GM21423 (cell line): ENCODE data around the gene ALDH3B2.

ENCODE experiments used
- ATAC-seq: cut with Tn5 transposase; IDR thresholded peaks from one replicate; pipeline ENCODE4 v1.9.1; 2021; ENCODE audit warnings: mild to moderate bottlenecking, moderate library complexity; ENCODE audit not compliant: unreplicated experiment

The ALDH3B2 gene

DNA sequence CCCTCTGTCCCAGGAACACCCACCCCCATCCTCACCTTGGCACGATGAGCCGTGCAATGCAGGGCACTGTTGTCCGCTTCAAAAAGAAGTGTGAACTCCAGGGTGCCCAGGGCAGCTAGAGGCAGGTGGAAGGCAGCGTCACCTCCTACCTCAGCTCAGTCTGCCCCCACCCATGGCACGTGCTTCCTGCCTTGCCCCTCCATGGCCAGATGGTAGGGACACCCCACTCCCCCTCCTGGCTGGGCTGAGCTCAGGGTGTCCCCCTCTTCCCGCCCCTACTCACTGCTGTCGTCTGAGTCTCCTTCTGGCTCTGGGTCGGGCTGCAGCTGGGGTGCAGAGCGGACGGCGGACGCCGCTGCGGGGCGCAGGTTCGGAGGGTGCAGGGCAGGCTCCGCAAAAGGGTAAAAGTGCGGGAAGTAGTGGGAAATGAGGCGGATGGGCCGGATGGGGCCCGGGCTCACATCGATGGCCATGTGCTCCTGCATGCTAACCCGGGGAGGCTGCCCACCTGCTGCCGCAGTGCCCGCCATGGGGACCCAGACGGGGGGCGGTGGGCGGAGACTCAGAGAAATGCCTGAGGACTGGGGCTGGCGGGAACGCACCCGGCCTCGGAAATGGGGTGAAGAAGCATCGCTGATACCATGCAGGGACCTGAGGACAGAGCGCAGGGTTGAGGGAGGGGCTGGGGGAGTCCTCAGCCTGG lies 58.5 kb downstream of the ALDH3B2 start:
- ATAC-seq: no peak

DNA sequence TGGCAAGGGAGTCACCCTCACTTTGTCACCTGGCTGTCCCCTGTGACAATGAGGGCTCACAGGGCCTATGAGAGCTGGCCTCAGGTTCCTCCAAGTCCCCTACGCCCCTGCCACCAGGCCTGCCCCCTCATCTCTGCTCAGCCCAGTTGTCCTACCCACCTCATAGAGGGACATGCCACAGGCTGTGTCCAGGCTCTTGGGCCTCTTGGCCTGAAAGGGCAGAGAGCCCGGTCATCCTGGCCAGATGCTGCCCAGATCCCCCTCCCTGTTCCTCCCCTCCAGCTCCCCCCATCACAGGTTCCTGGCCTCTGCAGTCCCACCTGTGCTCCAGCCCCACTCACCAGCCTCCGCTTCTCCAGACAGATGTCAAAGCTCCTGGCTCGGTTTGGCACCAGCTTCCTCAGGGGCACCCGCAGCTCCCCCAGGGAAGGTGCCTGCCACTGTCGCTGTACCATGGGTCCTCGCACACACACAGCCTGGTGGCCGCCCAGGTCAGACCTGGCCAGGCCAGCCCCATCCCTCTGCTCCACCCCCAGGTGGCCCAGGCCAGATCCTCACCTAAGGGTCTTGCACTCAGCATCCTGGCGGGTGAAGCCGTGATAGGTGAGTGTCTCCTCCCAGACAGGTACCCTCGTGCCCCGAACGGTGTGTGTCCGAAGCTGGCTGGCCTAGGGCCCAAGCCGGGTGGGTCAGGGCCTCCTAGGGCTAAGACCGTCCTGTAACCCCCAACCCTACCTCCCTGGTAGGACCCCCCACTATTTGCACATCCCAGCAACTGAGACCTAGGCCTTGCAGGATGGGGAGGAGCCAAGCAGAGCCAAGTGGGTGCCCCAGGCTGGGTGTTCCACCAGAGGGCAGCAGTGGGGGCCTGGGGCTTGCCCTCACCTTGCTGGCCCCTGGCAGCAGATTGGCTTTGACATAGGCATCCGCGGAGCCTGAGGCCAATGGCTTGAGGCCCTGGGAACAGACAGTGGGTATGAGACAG lies 59.4 kb downstream of the ALDH3B2 start:
- no peak for ATAC-seq

DNA sequence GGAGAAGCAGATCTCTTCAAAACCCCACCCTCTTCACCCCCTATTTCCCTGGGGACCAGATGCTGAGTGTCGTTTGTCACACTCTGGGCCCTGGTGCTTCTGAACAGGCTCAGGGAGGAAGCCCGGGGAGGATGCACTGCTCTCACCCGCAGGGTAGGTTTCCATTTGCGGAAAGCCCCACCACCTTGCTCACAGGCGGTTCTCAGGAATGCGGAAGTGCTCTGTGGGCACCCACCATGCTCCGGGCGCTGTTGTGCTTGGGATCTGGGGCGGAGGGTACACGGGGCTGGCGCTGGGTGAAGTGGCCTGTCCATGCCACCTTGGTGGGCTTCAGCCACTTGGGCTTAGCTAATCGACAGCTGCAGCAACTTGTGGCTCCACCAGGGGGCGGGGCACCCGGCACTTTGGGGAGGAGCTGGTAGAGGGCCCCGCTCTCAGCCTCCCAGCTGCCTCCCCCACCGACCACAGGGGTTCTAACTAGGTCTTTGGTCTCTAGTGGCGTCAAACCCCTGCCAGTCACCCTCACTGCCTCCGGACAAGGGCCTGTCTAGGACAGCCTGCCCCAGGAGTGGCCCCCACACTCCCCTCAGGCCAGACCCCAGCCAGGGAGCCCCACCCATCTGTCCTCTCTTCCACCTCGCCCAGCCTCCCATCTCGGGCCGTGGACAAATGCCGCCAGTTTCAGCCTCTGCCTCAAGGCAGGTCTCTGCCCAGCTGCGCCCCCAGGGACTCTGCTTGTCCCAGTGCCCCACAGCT lies 60.3 kb downstream of the ALDH3B2 start:
- ATAC-seq: peak; percentile 79

DNA sequence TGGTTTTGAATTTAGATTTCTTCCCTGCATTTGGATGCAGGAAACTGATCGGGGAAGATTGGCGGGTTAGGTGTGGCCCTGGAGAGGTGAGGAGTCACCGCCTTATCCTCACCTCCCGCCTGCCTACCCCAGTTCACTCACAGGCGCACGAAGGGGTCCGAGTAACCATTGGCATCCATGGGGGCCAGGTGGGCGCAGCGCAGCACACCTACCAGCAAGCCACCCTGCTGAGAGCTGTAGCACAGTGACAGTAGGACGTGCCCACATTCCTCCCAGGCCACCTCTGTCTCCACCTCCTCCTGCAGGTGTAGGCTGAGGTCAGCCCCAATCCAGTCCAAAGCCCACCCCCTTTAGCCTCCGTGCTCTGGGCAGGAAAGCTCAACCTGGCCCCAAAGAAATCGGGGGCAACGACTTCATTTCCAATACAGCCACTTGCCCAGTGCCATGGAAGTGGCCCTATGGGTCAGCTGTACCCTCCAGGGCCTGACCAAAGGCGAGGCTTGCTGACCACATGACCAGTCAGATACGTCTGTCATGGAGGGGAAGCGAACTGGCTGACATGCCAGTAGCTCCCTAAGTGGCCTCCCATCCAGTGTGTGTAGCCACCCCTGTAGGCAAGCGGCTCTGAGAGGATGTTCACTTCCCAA lies 61.0 kb downstream of the ALDH3B2 start:
- no peak for ATAC-seq

DNA sequence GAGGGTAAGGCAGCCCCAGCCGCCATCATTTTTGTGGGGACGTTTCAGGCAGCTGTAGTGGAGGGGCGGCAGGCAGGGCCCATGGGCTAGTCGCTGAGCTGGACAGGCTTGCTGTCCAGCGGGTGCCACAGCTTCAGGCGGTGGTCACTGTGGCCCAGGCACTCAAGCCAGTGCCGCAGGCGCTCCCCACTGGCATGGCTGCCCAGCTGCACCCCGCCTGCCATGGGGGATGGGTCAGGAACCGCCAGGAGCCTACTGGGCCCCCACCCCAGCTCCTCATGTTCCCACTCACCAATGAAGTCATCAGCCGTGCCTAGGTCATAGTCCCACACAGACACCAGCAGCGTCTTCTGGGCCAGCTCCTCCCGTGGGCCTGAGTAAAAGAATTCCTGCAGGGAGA lies 61.7 kb downstream of the ALDH3B2 start:
- no peak for ATAC-seq
